ENCODE results near the gene CMSS1. TPM values are rescaled to one million over a fixed set of nuclear protein-coding genes. Genes with fewer than 3 reads are reported as not detected.

The CMSS1 gene
- total RNA-seq, 1 experiment from 2014 or later = 70.6 TPM

GRCh38 chr3:100075196-100075595, 257.5 kb downstream of the CMSS1 start (continued):
- TF ChIP-seq, protein P1, sequence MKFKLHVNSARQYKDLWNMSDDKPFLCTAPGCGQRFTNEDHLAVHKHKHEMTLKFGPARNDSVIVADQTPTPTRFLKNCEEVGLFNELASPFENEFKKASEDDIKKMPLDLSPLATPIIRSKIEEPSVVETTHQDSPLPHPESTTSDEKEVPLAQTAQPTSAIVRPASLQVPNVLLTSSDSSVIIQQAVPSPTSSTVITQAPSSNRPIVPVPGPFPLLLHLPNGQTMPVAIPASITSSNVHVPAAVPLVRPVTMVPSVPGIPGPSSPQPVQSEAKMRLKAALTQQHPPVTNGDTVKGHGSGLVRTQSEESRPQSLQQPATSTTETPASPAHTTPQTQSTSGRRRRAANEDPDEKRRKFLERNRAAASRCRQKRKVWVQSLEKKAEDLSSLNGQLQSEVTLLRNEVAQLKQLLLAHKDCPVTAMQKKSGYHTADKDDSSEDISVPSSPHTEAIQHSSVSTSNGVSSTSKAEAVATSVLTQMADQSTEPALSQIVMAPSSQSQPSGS (CRISPR knock-in tag; IDR thresholded peaks at IDR 0.05; ENCODE audit: borderline replicate concordance, low read depth) = no peak
- TF ChIP-seq, protein P2, sequence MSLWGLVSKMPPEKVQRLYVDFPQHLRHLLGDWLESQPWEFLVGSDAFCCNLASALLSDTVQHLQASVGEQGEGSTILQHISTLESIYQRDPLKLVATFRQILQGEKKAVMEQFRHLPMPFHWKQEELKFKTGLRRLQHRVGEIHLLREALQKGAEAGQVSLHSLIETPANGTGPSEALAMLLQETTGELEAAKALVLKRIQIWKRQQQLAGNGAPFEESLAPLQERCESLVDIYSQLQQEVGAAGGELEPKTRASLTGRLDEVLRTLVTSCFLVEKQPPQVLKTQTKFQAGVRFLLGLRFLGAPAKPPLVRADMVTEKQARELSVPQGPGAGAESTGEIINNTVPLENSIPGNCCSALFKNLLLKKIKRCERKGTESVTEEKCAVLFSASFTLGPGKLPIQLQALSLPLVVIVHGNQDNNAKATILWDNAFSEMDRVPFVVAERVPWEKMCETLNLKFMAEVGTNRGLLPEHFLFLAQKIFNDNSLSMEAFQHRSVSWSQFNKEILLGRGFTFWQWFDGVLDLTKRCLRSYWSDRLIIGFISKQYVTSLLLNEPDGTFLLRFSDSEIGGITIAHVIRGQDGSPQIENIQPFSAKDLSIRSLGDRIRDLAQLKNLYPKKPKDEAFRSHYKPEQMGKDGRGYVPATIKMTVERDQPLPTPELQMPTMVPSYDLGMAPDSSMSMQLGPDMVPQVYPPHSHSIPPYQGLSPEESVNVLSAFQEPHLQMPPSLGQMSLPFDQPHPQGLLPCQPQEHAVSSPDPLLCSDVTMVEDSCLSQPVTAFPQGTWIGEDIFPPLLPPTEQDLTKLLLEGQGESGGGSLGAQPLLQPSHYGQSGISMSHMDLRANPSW (CRISPR knock-in tag; conservative IDR thresholded peaks at IDR 0.05; ENCODE audit: low read depth) = no peak

GRCh38 chr3:100075851-100076730, 258.4 kb downstream of the CMSS1 start:
- ChIA-PET CTCF (interaction anchor here (1.1 to 2.8 kb wide), 3 partner anchors 7 to 244 kb away, joined by 3 to 14 read pairs (median 7); no protein-coding TSS in a partner anchor), POLR2A (no interaction called here)
- TF ChIP-seq, protein P3, sequence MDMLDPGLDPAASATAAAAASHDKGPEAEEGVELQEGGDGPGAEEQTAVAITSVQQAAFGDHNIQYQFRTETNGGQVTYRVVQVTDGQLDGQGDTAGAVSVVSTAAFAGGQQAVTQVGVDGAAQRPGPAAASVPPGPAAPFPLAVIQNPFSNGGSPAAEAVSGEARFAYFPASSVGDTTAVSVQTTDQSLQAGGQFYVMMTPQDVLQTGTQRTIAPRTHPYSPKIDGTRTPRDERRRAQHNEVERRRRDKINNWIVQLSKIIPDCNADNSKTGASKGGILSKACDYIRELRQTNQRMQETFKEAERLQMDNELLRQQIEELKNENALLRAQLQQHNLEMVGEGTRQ (CRISPR knock-in tag; IDR thresholded peaks at IDR 0.05) = no peak
- TF ChIP-seq, protein P4, sequence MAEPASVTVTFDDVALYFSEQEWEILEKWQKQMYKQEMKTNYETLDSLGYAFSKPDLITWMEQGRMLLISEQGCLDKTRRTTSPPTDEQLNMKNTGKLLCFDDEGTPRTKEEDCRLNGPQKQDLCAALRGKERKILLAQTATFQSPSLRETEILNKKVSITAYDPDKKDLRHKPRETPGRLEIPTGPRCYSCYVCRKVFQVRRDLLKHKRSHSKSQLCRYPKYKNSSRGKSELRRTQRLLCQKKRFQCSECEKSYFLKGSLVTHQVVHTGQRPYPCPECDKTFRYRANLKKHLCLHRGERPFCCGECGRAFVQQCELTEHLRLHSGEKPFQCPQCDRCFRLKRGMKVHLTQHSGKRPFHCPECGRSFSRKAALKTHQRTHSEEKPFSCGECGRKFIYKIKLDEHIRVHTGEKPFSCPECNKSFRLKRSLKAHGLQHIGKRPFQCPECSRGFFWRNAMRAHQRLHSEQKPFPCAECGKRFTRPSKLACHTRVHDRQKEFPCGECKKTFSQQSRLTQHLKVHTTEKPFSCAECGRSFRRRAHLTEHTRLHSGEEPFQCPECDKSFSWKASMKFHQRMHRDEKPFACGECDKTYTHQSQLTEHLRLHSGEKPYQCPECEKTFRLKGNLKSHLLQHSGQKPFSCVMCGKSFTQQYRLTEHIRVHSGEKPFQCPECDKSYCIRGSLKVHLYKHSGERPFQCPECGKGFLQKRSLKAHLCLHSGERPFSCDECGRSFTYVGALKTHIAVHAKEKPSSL (CRISPR knock-in tag; conservative IDR thresholded peaks at IDR 0.05) = no peak
- TF ChIP-seq RORB (CRISPR knock-in tag; IDR thresholded peaks at IDR 0.05) (no peak), NR1H2 (CRISPR knock-in tag; IDR thresholded peaks at IDR 0.05) (no peak), MYBL2 (CRISPR knock-in tag; IDR thresholded peaks at IDR 0.05) (no peak), TEAD4 (CRISPR knock-in tag; IDR thresholded peaks at IDR 0.05) (no peak), FOXK1 (CRISPR knock-in tag; IDR thresholded peaks at IDR 0.05) (no peak), NFE2L1 (CRISPR knock-in tag; IDR thresholded peaks at IDR 0.05) (no peak)
- TF ChIP-seq, protein P5, sequence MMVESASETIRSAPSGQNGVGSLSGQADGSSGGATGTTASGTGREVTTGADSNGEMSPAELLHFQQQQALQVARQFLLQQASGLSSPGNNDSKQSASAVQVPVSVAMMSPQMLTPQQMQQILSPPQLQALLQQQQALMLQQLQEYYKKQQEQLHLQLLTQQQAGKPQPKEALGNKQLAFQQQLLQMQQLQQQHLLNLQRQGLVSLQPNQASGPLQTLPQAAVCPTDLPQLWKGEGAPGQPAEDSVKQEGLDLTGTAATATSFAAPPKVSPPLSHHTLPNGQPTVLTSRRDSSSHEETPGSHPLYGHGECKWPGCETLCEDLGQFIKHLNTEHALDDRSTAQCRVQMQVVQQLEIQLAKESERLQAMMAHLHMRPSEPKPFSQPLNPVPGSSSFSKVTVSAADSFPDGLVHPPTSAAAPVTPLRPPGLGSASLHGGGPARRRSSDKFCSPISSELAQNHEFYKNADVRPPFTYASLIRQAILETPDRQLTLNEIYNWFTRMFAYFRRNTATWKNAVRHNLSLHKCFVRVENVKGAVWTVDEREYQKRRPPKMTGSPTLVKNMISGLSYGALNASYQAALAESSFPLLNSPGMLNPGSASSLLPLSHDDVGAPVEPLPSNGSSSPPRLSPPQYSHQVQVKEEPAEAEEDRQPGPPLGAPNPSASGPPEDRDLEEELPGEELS (CRISPR knock-in tag; IDR thresholded peaks at IDR 0.05) = no peak
- no peak overlapping the region for H3K4me3 Mint-ChIP-seq
- no peaks in the 10 kb centered on the region for H3K36me3 Mint-ChIP-seq
- no peaks in the 10 kb centered on the region for H3K9me3 Mint-ChIP-seq
- H3K27ac Mint-ChIP-seq = no peak overlapping the region; the same call in 1 of the 2 replicates
- ATAC-seq (no peak), DNase-seq (ENCODE audit: low spot score) (no peak)
- peaks cover 42% of the 10 kb centered on the region for H3K4me1 Mint-ChIP-seq
- H3K27me3 Mint-ChIP-seq (ENCODE audit: low read depth) = no peaks in the 10 kb centered on the region
